Activated CD4-positive, alpha-beta T cell treated with anti-CD3 and anti-CD28 coated beads, Interleukin-2, Interleukin-4, amounts not matched to agents 100 ng/mL and 50 ng/mL, durations not matched to agents 16 hours and 8 hours (primary cell): ENCODE data around the gene PTPN20.

Experiments used
- DNase-seq: peaks from one replicate; pipeline ENCODE4 v3.0.0-alpha.2; 2020; ENCODE audit warnings: low spot score

Gene PTPN20

GRCh38 chr10:47035171-47035818, 124.1 kb downstream of the PTPN20 start:
- no peak for DNase-seq

GRCh38 chr10:47035819-47036337, 124.7 kb downstream of the PTPN20 start:
- no peak for DNase-seq

- no peak for DNase-seq
These were observed 125.5 kb downstream of the PTPN20 start for GRCh38 chr10:47036771-47037170.

GRCh38 chr10:47037654-47038425, 126.6 kb downstream of the PTPN20 start:
- DNase-seq = no peak

- no peak for DNase-seq
These were observed 127.8 kb downstream of the PTPN20 start for GRCh38 chr10:47038881-47039561.

GRCh38 chr10:47039562-47039913, 128.3 kb downstream of the PTPN20 start:
- no peak for DNase-seq

- DNase-seq = no peak
These were observed 128.8 kb downstream of the PTPN20 start for GRCh38 chr10:47040041-47040491.

- no peak for DNase-seq
These were observed 129.5 kb downstream of the PTPN20 start for GRCh38 chr10:47040681-47041080.

- DNase-seq = no peak
These were observed 130.4 kb downstream of the PTPN20 start for GRCh38 chr10:47041396-47042198.

- no peak for DNase-seq
These were observed 130.9 kb downstream of the PTPN20 start for GRCh38 chr10:47042199-47042473.

- no peak for DNase-seq
These were observed 131.8 kb downstream of the PTPN20 start for GRCh38 chr10:47042780-47043750.

GRCh38 chr10:47043928-47044538, 132.8 kb downstream of the PTPN20 start:
- DNase-seq = no peak

GRCh38 chr10:47044741-47045140, 133.5 kb downstream of the PTPN20 start:
- DNase-seq = no peak

GRCh38 chr10:47045331-47045861, 134.2 kb downstream of the PTPN20 start:
- no peak for DNase-seq

- DNase-seq = no peak
These were observed 135.3 kb downstream of the PTPN20 start for GRCh38 chr10:47046321-47047126.

- no peak for DNase-seq
These were observed 135.9 kb downstream of the PTPN20 start for GRCh38 chr10:47047127-47047504.

GRCh38 chr10:47047577-47048525, 136.6 kb downstream of the PTPN20 start:
- peak; percentile 70 for DNase-seq

GRCh38 chr10:47048526-47048905, 137.3 kb downstream of the PTPN20 start:
- no peak for DNase-seq
